ENCODE results near the gene TMEM272.

Gene TMEM272

DNA sequence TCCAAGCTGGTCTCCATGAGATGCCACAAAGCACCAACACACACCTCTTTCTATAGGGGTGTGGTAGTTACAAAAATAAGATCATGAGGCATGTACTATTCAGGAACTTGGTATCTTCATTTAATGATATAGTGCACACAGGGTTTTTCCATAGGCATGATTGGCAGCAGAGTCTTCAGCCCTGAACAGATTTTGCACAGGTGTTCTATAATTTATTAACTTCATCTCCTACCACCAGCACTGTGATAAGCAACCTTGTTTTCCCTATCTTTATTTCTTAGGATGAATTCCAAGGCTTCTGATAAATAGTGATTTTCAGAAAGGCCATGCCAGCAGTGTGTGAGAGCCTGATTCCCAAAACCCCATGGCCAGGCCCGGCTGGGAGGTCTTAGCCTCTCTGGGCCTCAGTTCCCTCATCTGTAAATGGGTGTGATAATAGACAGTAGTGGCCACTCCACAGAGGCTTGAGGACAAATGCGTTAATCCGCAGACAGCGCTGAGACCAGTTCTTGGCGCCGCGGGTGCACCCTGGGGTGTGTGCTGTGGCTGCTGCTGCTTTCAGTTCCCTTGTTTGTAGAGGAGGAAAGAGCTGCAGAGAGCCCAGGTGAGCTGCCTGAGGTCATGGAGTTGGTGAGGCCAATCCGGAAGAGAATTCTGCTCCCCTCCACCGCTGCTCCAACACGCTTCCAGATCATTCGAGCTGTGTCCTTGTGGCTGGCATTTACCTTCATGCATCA is 74.1 kb downstream of the TMEM272 start:
- Histone ChIP-seq H3K4me3 (ENCODE audit: control insufficient read depth in 1 of 7, extremely low read depth in 1 of 7, insufficient read depth in 4 of 7, low read depth in 2 of 7, low read length in 6 of 7) (no peak overlapping the region), H3K27ac (ENCODE audit: insufficient read depth in 1 of 2, low read depth in 1 of 2, low read length in 2 of 2, poor library complexity in 1 of 2, severe bottlenecking in 2 of 2) (no peak overlapping the region), H3K27me3 (replicated peaks in 2 of 5; ENCODE audit: control insufficient read depth in 4 of 5, insufficient read depth in 5 of 5, low read length in 4 of 5) (no peaks in the 10 kb centered on the region), H3K36me3 (ENCODE audit: control insufficient read depth in 4 of 4, insufficient read depth in 4 of 4, low read length in 3 of 4) (peaks cover 0 to 16% (median 13%) of the 10 kb centered on the region in 4 experiments), H3K4me1 (ENCODE audit: control extremely low read depth in 1 of 4, control insufficient read depth in 4 of 4, insufficient read depth in 4 of 4, low read length in 3 of 4) (no peaks in the 10 kb centered on the region), H3K9me3 (ENCODE audit: control extremely low read depth in 1 of 5, control insufficient read depth in 4 of 5, insufficient read depth in 2 of 5, low read depth in 1 of 5, low read length in 4 of 5) (no peaks in the 10 kb centered on the region)
- CTCF ChIA-PET: interaction anchor here (1.5 to 1.6 kb wide), 2 partner anchors 13 to 27 kb away, joined by 5 to 6 read pairs; no protein-coding TSS in a partner anchor
- no peak for DNase-seq
- WGBS (ENCODE audit: insufficient coverage): 91% methylated on average over 4 of the region's 11 CpGs
- POLR2A ChIA-PET: no interaction called here

- Histone ChIP-seq H3K27me3 (replicated peaks in 2 of 5; ENCODE audit: control insufficient read depth in 4 of 5, insufficient read depth in 5 of 5, low read length in 4 of 5) (no peaks in the 10 kb centered on the region), H3K4me3 (ENCODE audit: control insufficient read depth in 1 of 7, extremely low read depth in 1 of 7, insufficient read depth in 4 of 7, low read depth in 2 of 7, low read length in 6 of 7) (no peak overlapping the region), H3K27ac (ENCODE audit: insufficient read depth in 1 of 2, low read depth in 1 of 2, low read length in 2 of 2, poor library complexity in 1 of 2, severe bottlenecking in 2 of 2) (no peak overlapping the region), H3K4me1 (ENCODE audit: control extremely low read depth in 1 of 4, control insufficient read depth in 4 of 4, insufficient read depth in 4 of 4, low read length in 3 of 4) (peaks cover 0 to 4% (median 3%) of the 10 kb centered on the region in 4 experiments), H3K9me3 (ENCODE audit: control extremely low read depth in 1 of 5, control insufficient read depth in 4 of 5, insufficient read depth in 2 of 5, low read depth in 1 of 5, low read length in 4 of 5) (no peaks in the 10 kb centered on the region), H3K36me3 (ENCODE audit: control insufficient read depth in 4 of 4, insufficient read depth in 4 of 4, low read length in 3 of 4) (peaks cover 0 to 18% (median 13%) of the 10 kb centered on the region in 4 experiments)
- ChIA-PET CTCF (no interaction called here), POLR2A (no interaction called here)
- no peak for DNase-seq
- WGBS (ENCODE audit: insufficient coverage): 100% methylated on average over 5 of the region's 6 CpGs
Observed at GRCh38 chr13:51770160-51770559, 74.8 kb downstream of the TMEM272 start.

GRCh38 chr13:51769455-51770127 is 75.4 kb downstream of the TMEM272 start:
- H3K27ac ChIP-seq (ENCODE audit: insufficient read depth in 1 of 2, low read depth in 1 of 2, low read length in 2 of 2, poor library complexity in 1 of 2, severe bottlenecking in 2 of 2): no peak overlapping the region
- no peaks in the 10 kb centered on the region for H3K27me3 ChIP-seq (replicated peaks in 2 of 5; ENCODE audit: control insufficient read depth in 4 of 5, insufficient read depth in 5 of 5, low read length in 4 of 5)
- DNase-seq: no peak
- H3K4me1 ChIP-seq (ENCODE audit: control extremely low read depth in 1 of 4, control insufficient read depth in 4 of 4, insufficient read depth in 4 of 4, low read length in 3 of 4): peaks cover 0 to 10% (median 9%) of the 10 kb centered on the region in 4 experiments
- H3K4me3 ChIP-seq (ENCODE audit: control insufficient read depth in 1 of 7, extremely low read depth in 1 of 7, insufficient read depth in 4 of 7, low read depth in 2 of 7, low read length in 6 of 7): no peak overlapping the region
- 89% methylated on average over 8 of the region's 11 CpGs for WGBS (ENCODE audit: insufficient coverage)
- ChIA-PET CTCF (no interaction called here), POLR2A (no interaction called here)
- H3K36me3 ChIP-seq (ENCODE audit: control insufficient read depth in 4 of 4, insufficient read depth in 4 of 4, low read length in 3 of 4): peaks cover 0 to 21% (median 13%) of the 10 kb centered on the region in 4 experiments
- no peaks in the 10 kb centered on the region for H3K9me3 ChIP-seq (ENCODE audit: control extremely low read depth in 1 of 5, control insufficient read depth in 4 of 5, insufficient read depth in 2 of 5, low read depth in 1 of 5, low read length in 4 of 5)

DNA sequence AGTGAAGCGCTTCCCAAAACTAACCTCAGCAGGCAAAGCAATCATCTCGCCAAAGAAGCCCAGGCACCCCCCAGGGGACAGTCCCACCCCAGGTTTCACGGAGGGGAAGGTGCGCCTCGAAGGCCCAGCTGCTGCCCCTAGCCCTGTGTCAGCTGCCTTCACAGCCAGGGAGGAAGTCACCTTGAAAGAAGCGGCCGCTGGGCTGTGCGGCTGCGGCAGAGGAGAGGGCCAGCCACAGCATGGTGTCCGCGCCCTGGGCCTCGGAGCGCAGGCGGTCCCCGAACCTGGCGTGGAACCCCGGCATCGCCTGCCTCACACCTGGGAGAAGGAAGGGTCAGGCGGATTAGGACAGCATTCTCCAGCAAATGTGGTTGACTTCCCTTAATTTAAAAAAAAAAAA is 76.0 kb downstream of the TMEM272 start:
- H3K4me3 ChIP-seq (ENCODE audit: control insufficient read depth in 1 of 7, extremely low read depth in 1 of 7, insufficient read depth in 4 of 7, low read depth in 2 of 7, low read length in 6 of 7): no peak overlapping the region
- no peaks in the 10 kb centered on the region for H3K27me3 ChIP-seq (replicated peaks in 2 of 5; ENCODE audit: control insufficient read depth in 4 of 5, insufficient read depth in 5 of 5, low read length in 4 of 5)
- 92% methylated on average over 18 of the region's 19 CpGs for WGBS (ENCODE audit: insufficient coverage)
- no peak for DNase-seq
- no peaks in the 10 kb centered on the region for H3K9me3 ChIP-seq (ENCODE audit: control extremely low read depth in 1 of 5, control insufficient read depth in 4 of 5, insufficient read depth in 2 of 5, low read depth in 1 of 5, low read length in 4 of 5)
- H3K4me1 ChIP-seq (ENCODE audit: control extremely low read depth in 1 of 4, control insufficient read depth in 4 of 4, insufficient read depth in 4 of 4, low read length in 3 of 4): peaks cover 0 to 16% (median 15%) of the 10 kb centered on the region in 4 experiments
- CTCF ChIA-PET: no interaction called here
- H3K27ac ChIP-seq (ENCODE audit: insufficient read depth in 1 of 2, low read depth in 1 of 2, low read length in 2 of 2, poor library complexity in 1 of 2, severe bottlenecking in 2 of 2): no peak overlapping the region
- peaks cover 0 to 21% (median 13%) of the 10 kb centered on the region in 4 experiments for H3K36me3 ChIP-seq (ENCODE audit: control insufficient read depth in 4 of 4, insufficient read depth in 4 of 4, low read length in 3 of 4)
- POLR2A ChIA-PET: no interaction called here

- ChIA-PET CTCF (no interaction called here), POLR2A (no interaction called here)
- Histone ChIP-seq H3K27ac (ENCODE audit: insufficient read depth in 1 of 2, low read depth in 1 of 2, low read length in 2 of 2, poor library complexity in 1 of 2, severe bottlenecking in 2 of 2) (no peak overlapping the region), H3K4me3 (ENCODE audit: control insufficient read depth in 1 of 7, extremely low read depth in 1 of 7, insufficient read depth in 4 of 7, low read depth in 2 of 7, low read length in 6 of 7) (no peak overlapping the region), H3K9me3 (ENCODE audit: control extremely low read depth in 1 of 5, control insufficient read depth in 4 of 5, insufficient read depth in 2 of 5, low read depth in 1 of 5, low read length in 4 of 5) (no peaks in the 10 kb centered on the region), H3K36me3 (ENCODE audit: control insufficient read depth in 4 of 4, insufficient read depth in 4 of 4, low read length in 3 of 4) (peaks cover 0 to 21% (median 13%) of the 10 kb centered on the region in 4 experiments), H3K27me3 (replicated peaks in 2 of 5; ENCODE audit: control insufficient read depth in 4 of 5, insufficient read depth in 5 of 5, low read length in 4 of 5) (no peaks in the 10 kb centered on the region), H3K4me1 (ENCODE audit: control extremely low read depth in 1 of 4, control insufficient read depth in 4 of 4, insufficient read depth in 4 of 4, low read length in 3 of 4) (peaks cover 0 to 17% (median 15%) of the 10 kb centered on the region in 4 experiments)
- DNase-seq: no peak
- 95% methylated on average over 15 of the region's 15 CpGs for whole genome bisulfite sequencing (ENCODE audit: insufficient coverage)
Observed at GRCh38 chr13:51768378-51768921, 76.5 kb downstream of the TMEM272 start.

GRCh38 chr13:51767100-51767499 is 77.9 kb downstream of the TMEM272 start:
- POLR2A ChIA-PET: interaction anchor here (1.5 kb wide), 1 partner anchor 11 kb away, joined by 3 read pairs; no protein-coding TSS in a partner anchor
- WGBS (ENCODE audit: insufficient coverage): 92% methylated on average over 7 of the region's 8 CpGs

More at GRCh38 chr13:51767100-51767499, 77.9 kb downstream of the TMEM272 start:
- H3K4me3 ChIP-seq (ENCODE audit: control insufficient read depth in 1 of 7, extremely low read depth in 1 of 7, insufficient read depth in 4 of 7, low read depth in 2 of 7, low read length in 6 of 7): no peak overlapping the region
- DNase-seq: peak in 1 of 3 donors; percentile 18
- no peaks in the 10 kb centered on the region for H3K9me3 ChIP-seq (ENCODE audit: control extremely low read depth in 1 of 5, control insufficient read depth in 4 of 5, insufficient read depth in 2 of 5, low read depth in 1 of 5, low read length in 4 of 5)
- H3K27ac ChIP-seq (ENCODE audit: insufficient read depth in 1 of 2, low read depth in 1 of 2, low read length in 2 of 2, poor library complexity in 1 of 2, severe bottlenecking in 2 of 2): no peak overlapping the region
- peaks cover 0 to 17% (median 15%) of the 10 kb centered on the region in 4 experiments for H3K4me1 ChIP-seq (ENCODE audit: control extremely low read depth in 1 of 4, control insufficient read depth in 4 of 4, insufficient read depth in 4 of 4, low read length in 3 of 4)
- no peaks in the 10 kb centered on the region for H3K27me3 ChIP-seq (replicated peaks in 2 of 5; ENCODE audit: control insufficient read depth in 4 of 5, insufficient read depth in 5 of 5, low read length in 4 of 5)
- CTCF ChIA-PET: interaction anchor here (0.8 kb wide), 1 partner anchor 122 kb away, joined by 3 read pairs; no protein-coding TSS in a partner anchor
- H3K36me3 ChIP-seq (ENCODE audit: control insufficient read depth in 4 of 4, insufficient read depth in 4 of 4, low read length in 3 of 4): peaks cover 4 to 30% (median 15%) of the 10 kb centered on the region in 4 experiments

All from common myeloid progenitor, CD34-positive (primary cell).